Right lung (tissue), 10 donors: Measurements from ENCODE around the gene MTG1. TPM values are rescaled to one million over a fixed set of nuclear protein-coding genes. Genes with fewer than 3 reads are reported as not detected.

Experiments
- DNase-seq, 2 donors: peaks; one replicate each; pipeline ENCODE4 v3.0.0-alpha.2; 2013
- long read RNA-seq, 8 donors: transcript quantifications; one replicate each; lab custom pipeline, GENCODE V29; 2026
- polyA plus RNA-seq, 5 donors: library from polyadenylated mRNA; unstranded; fragments of 120-200 nt; gene quantifications; one replicate each; pipeline versions ENCODE4 v1.2.1 to v1.2.3, GENCODE V29; 2013; ENCODE audit warnings: inconsistent platforms in 1 of 5, low replicate concordance in 1 of 5; ENCODE audit not compliant: insufficient read length in 5 of 5, insufficient read depth in 1 of 5

The MTG1 gene, protein sequence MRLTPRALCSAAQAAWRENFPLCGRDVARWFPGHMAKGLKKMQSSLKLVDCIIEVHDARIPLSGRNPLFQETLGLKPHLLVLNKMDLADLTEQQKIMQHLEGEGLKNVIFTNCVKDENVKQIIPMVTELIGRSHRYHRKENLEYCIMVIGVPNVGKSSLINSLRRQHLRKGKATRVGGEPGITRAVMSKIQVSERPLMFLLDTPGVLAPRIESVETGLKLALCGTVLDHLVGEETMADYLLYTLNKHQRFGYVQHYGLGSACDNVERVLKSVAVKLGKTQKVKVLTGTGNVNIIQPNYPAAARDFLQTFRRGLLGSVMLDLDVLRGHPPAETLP
- polyA plus RNA-seq: 10 to 100 TPM; 51.1 to 71.4 (median 62.9) TPM
- long read RNA-seq, donor 1, transcript MTG1-201 (11 exons, 1,560 nt): major isoform, 18 of 46 reads
- long read RNA-seq, donor 1, transcript MTG1-208 (6 exons, 693 nt): minor isoform, 7 of 46 reads
- long read RNA-seq, donor 1, partial matches to known transcripts: 20 of 46 reads
- long read RNA-seq, donor 1, other reads (novel, unspliced or antisense): 0 of 46 reads
- long read RNA-seq, donor 2, transcript MTG1-208 (6 exons, 693 nt): minor isoform, 5 of 33 reads
- long read RNA-seq, donor 2, transcript MTG1-201 (11 exons, 1,560 nt): major isoform, 10 of 33 reads
- long read RNA-seq, donor 2, partial matches to known transcripts: 18 of 33 reads
- long read RNA-seq, donor 2, other reads (novel, unspliced or antisense): 0 of 33 reads
- long read RNA-seq, donor 3, transcript MTG1-201 (11 exons, 1,560 nt): major isoform, 10 of 19 reads
- long read RNA-seq, donor 3, transcript MTG1-208 (6 exons, 693 nt): minor isoform, 9 of 19 reads
- long read RNA-seq, donor 3, partial matches to known transcripts: 0 of 19 reads
- long read RNA-seq, donor 3, other reads (novel, unspliced or antisense): 0 of 19 reads
- long read RNA-seq, donor 4, transcript MTG1-201 (11 exons, 1,560 nt): major isoform, 8 of 21 reads
- long read RNA-seq, donor 4, partial matches to known transcripts: 9 of 21 reads
- long read RNA-seq, donor 4, other reads (novel, unspliced or antisense): 0 of 21 reads
- long read RNA-seq, donor 5, transcript MTG1-208 (6 exons, 693 nt): minor isoform, 7 of 35 reads
- long read RNA-seq, donor 5, transcript MTG1-201 (11 exons, 1,560 nt): major isoform, 12 of 35 reads
- long read RNA-seq, donor 5, partial matches to known transcripts: 16 of 35 reads
- long read RNA-seq, donor 5, other reads (novel, unspliced or antisense): 0 of 35 reads
- long read RNA-seq, donor 6, transcript MTG1-201 (11 exons, 1,560 nt): major isoform, 9 of 14 reads
- long read RNA-seq, donor 6, transcript MTG1-208 (6 exons, 693 nt): minor isoform, 5 of 14 reads
- long read RNA-seq, donor 6, partial matches to known transcripts: 0 of 14 reads
- long read RNA-seq, donor 6, other reads (novel, unspliced or antisense): 0 of 14 reads
- long read RNA-seq, donor 7, transcript MTG1-201 (11 exons, 1,560 nt): major isoform, 9 of 14 reads
- long read RNA-seq, donor 7, partial matches to known transcripts: 0 of 14 reads
- long read RNA-seq, donor 7, other reads (novel, unspliced or antisense): 0 of 14 reads
- long read RNA-seq, donor 8, transcript MTG1-201 (11 exons, 1,560 nt): major isoform, 9 of 21 reads
- long read RNA-seq, donor 8, partial matches to known transcripts: 10 of 21 reads
- long read RNA-seq, donor 8, other reads (novel, unspliced or antisense): 0 of 21 reads

DNA sequence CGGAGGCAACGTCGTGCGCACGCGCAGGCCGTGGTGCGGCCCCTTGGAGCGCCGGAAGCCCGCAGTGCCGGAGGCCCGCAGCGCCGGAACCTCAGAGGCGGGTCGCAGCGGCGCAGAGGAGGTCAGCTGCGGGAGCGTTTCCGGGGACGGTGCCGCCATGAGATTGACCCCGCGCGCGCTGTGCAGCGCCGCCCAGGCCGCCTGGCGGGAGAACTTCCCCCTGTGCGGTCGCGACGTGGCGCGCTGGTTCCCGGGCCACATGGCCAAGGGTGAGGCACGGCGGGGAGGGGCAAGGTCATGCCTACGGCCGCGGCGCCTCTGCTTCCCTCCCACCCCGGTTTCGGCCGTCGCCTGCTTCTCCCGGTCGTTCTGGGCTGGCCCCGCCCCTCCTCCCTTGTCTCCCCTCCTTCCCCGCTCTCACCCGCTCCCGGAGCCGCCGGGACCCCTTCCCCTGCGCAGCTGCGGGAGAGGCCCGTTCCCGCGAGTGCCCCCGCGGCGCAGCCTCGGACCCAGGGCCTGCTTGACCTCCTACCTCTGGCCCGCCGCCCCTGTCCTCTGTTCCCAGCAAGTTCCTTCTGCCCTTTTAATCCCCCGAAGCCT, at the start of gene MTG1:
Gene MTG1, plus strand, starts transcription at position 94 of the 600 bp plus-strand sequence. Its CDS starts 64 bp downstream, at position 158.
- DNase-seq: peak; percentile 94 to 95

DNA sequence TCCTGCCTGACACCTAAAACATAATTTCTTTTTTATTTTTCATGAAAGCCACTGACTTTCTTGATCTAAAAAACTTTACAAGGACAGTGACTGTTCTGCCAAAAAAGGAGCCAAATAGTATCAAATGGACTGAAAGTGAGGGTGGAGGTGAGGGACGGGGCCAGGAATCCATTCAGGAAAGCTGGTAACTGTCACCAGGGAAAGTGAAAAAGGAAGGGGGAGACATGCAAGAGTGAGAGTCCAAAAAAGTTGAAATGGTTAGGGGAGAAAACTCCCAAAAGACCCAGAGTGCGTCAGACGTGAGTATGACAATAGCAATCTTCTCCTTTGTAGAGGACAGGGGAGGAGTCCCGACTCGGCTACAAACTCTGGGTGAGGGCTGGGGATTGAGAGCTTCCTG, 49.7 kb upstream of the MTG1 start:
- DNase-seq: no peak

DNA sequence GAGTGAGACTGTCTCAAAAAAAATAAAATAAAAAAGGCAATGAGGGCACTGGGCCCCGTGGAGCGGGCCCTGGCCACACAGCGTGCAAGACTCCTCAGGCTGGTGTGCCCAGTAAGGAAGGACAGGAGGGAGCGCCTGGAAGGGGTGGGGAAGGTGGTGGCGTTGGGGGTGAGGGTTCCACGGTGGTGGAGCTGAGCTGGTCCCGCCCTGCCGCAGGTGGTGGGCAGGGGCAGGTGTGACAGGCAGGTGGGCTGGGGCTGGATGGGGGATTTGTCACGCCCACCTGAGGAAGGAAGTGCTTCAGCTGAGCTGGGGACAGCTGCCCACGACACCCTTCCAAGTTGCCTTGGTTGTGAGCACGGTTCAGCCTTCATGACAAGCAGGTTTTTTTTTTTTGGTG, 47.5 kb upstream of the MTG1 start:
- DNase-seq: no peak

DNA sequence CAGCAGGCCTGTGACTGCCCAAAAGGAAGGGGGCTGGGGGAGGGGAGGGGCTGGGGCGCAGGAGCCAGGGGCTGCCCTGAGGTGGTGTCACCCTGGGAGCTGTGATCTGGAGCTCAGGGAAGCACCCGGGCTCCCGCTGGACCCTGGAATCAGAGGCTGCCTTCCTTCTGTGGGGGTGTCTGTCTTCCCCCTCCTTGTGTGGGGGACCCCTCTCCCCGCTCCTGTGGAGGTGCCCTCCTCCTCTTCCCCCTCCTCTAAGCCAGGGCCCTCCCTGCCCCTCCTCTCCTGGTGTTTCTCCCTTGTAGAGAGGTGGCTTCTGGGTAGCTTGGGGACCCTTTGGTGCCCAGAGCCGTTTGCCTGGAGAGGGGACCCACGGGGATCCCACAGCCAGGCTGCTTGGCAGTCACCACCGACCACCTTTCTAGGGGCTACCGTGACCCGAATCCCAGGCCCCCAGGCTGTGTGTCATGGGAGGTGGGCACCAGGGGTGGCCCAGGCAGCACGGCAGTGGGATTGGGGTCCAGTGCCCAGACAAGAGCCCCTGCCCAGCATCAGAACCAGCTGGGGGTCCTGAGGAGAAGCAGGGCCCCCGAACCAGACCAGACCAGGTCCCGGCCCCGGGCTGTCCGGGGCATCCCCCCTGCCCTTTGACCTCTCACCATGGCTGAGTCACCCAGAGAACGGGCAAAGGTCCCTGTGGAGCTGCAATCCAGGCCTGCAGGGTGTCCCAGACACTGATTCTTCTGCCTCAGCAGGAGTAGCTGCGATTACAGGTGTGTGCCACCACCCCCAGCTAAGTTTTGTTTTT, 46.0 kb upstream of the MTG1 start:
- DNase-seq: no peak

GRCh38 chr10:133349160-133349568, 44.8 kb upstream of the MTG1 start:
- DNase-seq: no peak

DNA sequence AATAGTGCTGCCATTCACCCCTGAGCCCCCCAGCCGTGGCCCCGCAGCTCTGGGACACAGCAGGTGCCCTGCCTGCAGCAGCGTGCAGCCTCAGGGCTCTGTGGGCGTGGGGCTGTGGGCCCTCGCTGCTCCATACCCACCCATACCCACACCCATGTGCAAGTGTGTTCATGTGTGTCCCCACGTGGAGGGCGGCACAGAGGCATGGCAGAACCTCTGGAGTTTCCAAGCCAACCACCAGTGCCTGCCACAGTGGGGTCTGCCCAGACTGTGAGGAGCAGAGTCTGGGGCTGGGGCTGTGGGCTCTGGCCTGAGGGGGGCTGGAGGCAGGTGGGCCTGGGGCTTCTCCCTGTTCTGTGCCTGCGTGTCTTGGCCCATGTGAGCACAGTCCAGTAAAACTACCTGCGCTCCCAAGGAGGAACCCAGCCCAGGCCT, 44.4 kb upstream of the MTG1 start:
- no peak for DNase-seq

GRCh38 chr10:133350283-133350949, 43.5 kb upstream of the MTG1 start:
- no peak for DNase-seq

GRCh38 chr10:133350950-133351329, 43.0 kb upstream of the MTG1 start:
- no peak for DNase-seq

DNA sequence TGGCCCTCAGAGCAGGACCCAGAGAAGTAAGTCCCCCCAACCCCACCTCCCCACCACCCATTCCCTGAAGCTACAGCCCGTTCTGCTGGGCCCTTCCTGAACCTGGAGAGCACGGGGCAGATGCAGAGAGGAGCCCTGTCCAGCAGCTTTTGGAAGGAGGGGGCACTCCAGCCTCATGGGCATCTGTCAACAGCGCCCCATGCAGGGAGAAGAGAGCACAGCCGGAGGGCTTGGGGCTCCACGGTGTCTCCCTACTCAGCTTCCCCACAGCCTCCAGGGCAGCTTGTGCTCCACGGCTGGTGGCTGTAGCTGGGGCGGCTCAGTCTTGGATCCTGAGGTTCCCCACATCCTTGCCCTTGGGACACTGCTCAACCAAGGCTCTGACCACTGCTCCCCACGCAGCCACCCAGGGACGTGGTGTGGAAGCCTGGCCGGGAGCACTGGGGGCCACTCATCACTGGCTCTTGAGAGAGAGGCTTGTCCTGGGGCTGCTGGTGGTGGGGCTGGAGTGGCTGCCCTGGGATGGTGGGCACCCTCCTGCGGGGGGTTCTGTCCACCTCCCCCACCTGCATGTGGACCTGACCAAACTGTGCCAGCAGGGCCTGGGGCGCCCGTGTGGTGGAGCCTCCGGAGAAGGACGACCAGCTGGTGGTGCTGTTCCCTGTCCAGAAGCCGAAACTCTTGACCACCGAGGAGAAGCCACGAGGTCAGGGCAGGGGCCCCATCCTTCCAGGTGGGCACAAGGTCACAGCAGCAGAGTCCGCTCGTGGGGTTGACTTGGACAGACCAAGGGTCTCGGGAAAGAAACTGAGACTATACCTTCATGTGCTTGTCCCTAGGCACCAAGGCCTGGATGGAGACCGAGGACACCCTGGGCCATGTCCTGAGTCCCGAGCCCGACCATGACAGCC, 42.3 kb upstream of the MTG1 start:
- no peak for DNase-seq

DNA sequence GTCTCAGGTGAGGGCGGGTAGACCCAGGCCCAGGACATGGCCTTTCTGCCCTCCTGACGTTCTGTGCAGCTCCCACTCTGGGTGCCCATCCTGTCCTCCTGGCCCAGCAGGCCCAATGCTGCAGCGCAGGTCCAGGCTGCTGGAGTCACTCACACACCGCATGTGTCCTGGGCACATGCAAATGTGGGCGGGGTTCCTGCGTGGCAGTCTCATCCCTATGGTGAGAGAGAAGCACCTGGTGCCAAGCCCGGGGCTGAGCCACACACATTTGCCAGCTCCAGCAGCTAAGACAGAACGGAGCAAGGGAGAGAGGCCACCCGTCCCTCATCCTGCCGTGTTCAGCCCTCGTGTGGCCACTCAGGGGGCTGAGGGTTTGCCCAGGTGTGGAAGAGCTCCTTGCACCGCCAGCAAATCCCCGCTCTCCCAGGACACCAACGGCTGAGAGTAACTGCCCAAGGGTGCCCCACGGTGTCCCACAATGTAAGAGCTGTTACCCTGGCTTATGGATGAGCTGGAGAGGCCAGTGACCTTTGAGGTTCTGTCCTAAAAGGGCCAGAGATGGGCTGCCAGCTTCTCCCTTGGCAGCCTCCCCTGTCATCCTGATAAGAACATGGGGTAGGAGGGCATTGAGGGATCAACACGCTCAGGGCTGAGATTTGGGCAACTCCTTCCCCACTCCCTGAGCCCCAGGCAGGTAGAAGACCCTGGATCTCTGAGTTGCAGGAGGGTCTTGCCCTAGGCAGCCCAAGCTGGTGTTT, 40.6 kb upstream of the MTG1 start:
- no peak for DNase-seq

DNA sequence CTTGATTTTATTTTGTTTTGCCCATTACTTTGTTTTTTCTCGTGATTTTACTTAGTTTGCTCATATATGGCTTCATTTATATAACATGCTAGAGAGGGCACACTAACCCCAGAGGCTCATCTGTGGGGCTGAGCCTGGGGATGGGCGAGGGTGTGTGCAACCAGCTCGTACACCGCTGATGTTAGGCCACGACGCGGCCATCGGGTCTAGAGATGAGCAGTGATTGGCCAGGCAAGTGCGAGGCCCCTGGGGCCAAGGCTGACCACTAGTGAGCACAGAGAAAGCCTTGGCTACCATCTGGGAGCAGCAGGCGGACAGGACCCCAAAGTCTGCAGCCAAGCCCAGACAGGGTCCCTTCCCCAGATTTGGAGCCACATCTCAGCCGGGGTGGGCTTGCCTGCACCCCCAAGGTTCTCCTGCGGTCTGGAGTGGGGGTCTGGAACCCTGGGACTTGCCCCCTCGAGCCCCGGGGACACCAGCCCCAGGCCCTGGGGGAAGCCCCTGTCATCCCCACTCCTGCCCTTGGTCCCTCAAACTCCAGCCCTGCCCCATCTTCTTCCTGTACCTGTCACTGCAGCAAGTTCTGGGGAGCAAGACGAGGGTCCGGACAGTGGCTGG, 39.9 kb upstream of the MTG1 start:
- DNase-seq: no peak

- DNase-seq: no peak
Observed at GRCh38 chr10:133354672-133355240, 39.2 kb upstream of the MTG1 start.

DNA sequence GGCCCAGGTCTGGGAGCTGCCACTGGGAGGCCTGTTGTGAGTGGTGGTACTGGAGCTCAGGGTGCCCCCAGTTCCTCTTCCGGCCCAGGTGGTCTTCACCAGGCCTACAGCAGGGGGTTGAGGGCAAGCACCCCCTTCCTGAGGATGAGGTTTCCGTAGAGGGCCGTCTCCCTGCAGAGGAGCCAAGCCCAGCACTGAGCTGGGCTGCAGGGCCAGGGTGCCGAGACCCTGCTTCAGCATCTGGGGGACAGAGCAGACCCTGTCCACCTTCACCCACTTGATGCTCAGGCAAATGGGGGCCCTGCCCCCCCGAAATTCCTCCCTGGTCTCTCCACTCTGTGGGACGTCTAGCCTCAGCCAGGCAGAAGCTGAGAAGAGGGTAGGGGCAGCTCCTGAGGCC, 38.7 kb upstream of the MTG1 start:
- DNase-seq: no peak

DNA sequence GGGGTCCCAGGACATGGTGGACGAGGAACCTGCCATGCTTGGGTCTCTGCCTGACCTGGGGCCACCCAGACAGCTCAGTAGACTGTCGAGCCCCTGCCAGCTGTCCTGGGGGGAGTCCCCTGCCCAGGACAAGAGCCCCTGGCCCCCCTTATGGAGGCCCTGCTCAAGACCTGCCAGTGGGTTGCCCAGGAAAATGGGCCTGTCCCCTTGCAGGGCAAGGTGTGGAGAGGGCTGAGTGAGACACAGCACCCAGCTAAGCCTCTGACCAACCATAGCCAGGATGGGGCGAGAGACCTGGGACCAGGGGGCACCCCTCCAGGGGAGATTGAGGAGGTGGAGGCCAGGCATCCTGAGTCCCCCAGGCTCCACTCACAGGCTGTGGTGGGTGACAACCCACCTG, 38.0 kb upstream of the MTG1 start:
- no peak for DNase-seq

GRCh38 chr10:133356549-133357284, 37.2 kb upstream of the MTG1 start:
- DNase-seq: no peak
